ENCODE data around the gene UBR2.

DNA sequence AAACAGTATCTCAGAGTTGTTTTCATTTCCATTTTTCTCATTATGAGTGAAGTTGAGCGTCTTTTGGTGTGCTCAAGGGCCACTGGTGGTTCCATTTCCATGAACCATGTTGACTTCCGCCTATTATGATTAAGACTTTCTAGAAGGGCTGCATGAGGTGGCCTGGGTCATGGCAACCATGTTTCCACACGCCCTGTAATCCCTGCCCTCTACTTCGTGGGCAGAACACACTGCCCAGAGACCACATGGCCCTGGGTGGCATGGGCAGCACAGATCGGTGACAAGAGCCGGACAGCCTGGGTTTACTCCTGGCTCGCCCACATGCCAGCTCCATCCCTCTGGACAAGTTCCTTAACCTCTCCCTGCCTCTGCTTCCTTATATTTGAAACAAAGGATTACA, 143.8 kb downstream of the UBR2 start:
- TF ChIP-seq, protein P1, sequence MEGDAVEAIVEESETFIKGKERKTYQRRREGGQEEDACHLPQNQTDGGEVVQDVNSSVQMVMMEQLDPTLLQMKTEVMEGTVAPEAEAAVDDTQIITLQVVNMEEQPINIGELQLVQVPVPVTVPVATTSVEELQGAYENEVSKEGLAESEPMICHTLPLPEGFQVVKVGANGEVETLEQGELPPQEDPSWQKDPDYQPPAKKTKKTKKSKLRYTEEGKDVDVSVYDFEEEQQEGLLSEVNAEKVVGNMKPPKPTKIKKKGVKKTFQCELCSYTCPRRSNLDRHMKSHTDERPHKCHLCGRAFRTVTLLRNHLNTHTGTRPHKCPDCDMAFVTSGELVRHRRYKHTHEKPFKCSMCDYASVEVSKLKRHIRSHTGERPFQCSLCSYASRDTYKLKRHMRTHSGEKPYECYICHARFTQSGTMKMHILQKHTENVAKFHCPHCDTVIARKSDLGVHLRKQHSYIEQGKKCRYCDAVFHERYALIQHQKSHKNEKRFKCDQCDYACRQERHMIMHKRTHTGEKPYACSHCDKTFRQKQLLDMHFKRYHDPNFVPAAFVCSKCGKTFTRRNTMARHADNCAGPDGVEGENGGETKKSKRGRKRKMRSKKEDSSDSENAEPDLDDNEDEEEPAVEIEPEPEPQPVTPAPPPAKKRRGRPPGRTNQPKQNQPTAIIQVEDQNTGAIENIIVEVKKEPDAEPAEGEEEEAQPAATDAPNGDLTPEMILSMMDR (conservative IDR thresholded peaks at IDR 0.05 in 1 of 2, IDR thresholded peaks at IDR 0.05 in 1 of 2; ENCODE audit: low read depth in 1 of 2, low read length in 2 of 2): no peak
- TF ChIP-seq EZH2 (IDR thresholded peaks at IDR 0.05; ENCODE audit: low read length, missing control alignments): no peak

Data from fibroblast of lung (primary cell).